Cardiac septum (tissue), 1 donor: ENCODE results near the gene TPRN. TPM values are rescaled to one million over a fixed set of nuclear protein-coding genes. Genes with fewer than 3 reads are reported as not detected.

ENCODE experiments used
- DNase-seq: peaks from one replicate; pipeline ENCODE4 v3.0.0-alpha.2; 2020; ENCODE audit warnings: low spot score
- intact Hi-C: fragments of 100-400 bp; cut with DNase I; formaldehyde crosslinking; loops from one replicate; pipeline ENCODE4 v1.14.0; 2022
- microRNA-seq: library from miRNA; unstranded; fragments of <30 nt; microRNA quantifications from one replicate; pipeline ENCODE4 v1.2.0, GENCODE V29; 2020
- total RNA-seq: library from RNA; stranded (reverse); fragmentation: NEBNext Ultra II Directional; extraction: Animal tissue kit (Norgen Biotek cat#: 25700); gene quantifications from one replicate; pipeline ENCODE4 v1.2.1, GENCODE V29; 2021
- donor health status: DM: no; HTN: no; CAD: no.

Gene TPRN
- total RNA-seq, 1 donor from 2014 or later = 13.5 TPM

DNA sequence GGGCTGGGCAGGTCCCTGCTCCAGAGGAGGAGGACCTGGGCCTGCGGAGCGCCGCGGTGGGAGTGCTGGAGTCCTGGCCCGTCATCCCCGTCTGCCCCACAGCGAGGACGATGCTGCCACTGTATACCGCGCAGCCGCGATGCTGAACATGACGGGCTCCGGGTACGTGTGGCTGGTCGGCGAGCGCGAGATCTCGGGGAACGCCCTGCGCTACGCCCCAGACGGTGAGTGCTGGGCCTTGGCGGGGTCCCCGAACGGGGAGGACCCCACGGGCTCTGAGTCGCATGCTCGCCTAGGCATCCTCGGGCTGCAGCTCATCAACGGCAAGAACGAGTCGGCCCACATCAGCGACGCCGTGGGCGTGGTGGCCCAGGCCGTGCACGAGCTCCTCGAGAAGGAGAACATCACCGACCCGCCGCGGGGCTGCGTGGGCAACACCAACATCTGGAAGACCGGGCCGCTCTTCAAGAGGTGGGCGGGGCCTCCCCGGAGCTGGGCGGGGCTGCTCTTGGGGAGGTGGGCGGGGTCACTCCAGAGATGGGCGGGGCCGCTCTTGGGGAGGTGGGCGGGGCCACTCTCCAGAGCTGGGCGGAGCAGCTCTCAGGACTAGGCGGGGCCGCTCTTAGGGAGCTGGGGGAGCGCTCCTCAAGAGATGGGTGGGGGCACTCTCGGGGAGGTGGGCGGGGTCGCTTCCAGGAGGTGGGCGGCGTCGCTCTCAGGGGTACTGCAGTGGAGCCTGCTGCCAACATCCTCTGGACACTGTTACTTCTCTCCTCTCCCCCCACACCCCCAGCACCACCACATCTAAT, 43.8 kb downstream of the TPRN start:
- intact Hi-C loops = no loop called here
- no peak for DNase-seq

DNA sequence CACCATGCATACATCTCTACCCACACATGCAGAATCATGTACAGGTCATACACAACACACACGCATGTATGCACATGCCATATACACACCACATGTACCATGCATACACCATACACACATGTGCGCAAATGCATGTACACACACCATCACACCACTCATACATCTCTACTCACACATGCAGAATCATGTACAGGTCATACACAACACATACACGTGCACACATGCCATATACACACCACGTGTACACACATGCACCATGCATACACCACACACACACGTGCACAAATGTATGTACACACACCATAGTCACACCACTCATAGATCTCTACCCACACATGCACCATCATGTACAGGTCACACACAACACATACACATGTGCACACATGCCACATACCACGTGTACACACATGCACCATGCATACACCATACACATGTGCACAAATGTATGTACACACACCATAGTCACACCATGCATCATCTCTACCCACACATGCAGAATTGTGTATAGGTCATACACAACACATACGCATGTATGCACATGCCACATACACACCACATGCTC, 47.6 kb downstream of the TPRN start:
- intact Hi-C loops = no loop called here
- no peak for DNase-seq

DNA sequence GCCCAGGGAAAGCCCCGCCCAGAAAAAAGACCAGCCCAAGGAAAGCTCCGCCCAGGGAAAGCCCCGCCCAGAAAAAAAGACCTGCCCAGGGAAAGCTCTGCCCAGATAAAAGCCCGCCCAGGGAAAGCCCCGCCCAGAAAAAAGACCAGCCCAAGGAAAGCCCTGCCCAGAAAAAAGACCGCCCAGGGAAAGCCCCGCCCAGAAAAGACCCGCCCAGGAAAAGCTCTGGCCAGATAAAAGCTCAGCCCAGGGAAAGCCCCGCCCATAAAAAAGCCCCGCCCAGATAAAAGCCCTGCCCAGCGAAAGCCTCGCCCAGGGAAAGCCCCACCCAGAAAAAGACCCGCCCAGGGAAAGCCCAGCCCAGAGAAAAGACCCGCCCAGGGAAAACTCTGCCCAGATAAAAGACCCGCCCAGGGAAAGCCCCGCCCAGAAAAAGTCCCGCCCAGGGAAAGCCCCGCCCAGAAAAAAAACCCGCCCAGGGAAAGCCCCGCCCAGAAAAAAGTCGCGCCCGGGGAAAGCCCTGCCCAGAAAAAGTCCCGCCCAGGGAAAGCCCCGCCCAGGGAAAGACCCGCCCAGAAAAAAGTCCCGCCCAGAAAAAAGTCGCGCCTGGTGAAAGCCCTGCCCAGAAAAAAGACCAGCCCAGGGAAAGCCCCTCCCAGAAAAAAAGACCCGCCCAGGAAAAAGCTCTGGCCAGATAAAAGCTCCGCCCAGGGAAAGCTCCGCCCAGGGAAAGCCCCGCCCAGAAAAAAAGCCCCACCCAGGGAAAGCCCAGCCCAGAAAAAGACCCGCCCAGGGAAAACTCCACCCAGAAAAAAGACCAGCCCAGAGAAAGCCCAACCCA, 49.7 kb downstream of the TPRN start:
- no peak for DNase-seq
- intact Hi-C loops = no loop called here

DNA sequence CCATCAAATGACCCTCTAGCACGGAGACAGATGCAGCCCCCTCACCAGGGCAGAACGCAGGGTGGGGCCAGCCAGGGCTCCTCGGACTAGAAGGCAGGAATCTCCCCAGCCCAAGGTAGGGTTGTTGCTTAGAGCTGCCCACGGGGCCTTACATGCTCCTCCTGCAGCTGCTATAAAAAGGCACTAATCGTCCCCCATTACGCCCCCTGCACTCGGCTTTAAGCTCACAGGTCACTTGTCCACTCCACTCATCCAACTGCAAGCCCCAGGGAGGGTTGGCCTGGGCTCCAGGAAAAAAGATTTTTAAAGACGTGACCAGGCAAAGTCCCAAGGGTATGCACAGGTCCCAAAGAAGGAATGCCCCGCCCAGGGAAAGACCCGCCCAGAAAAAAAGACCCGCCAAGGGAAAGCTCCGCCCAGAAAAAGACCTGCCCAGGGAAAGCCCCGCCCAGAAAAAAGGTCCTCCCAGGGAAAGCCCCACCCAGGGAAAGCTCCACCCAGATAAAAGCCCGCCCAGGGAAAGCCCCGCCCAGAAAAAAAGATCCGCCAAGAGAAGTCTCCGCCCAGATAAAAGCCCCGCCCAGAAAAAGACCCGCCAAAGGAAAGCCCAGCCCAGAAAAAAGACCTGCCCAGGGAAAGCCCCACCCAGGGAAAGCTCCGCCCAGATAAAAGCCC, 50.5 kb downstream of the TPRN start:
- DNase-seq = no peak
- intact Hi-C loops = no loop called here

DNA sequence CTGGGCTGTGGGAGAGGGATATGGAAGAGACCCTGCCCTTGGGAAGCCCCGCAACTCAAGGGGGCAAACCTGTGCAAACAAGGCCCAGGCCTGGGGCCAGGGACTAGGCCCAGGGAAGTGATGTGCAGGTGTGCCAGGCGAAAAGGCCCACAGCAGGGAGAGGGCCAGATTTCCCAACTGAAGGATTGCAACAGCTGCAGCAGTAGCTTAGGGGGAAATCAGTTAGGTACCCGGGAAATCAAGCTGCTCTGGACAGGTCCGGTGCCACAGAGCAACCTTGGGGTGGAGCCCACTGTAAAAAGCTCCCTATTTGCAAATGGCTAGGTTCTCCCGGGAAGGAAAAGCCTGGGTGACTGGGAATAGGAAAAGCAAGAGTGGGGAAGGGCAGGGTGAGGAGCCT, 51.2 kb downstream of the TPRN start:
- intact Hi-C loops = no loop called here
- DNase-seq = no peak

DNA sequence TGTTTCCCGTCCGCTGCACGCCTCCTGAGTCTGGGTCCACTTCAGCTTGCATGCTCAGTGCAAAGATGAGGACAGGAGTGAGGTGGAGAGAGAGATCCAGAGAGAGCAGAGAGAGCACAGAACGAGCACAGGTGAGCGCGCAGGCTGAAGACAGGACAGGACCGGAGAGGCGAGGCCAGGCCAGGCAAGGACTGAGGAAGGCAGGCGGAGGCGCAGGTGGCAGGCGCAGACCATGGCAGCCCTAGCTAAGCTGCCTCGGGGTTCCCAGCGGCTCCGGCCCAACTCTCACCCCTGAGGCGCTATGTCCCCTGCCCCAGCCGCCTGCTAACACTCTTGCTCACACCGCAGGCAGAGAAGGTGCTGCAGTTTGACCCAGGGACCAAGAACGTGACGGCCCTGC, 51.9 kb downstream of the TPRN start:
- intact Hi-C loops = no loop called here
- no peak for DNase-seq

DNA sequence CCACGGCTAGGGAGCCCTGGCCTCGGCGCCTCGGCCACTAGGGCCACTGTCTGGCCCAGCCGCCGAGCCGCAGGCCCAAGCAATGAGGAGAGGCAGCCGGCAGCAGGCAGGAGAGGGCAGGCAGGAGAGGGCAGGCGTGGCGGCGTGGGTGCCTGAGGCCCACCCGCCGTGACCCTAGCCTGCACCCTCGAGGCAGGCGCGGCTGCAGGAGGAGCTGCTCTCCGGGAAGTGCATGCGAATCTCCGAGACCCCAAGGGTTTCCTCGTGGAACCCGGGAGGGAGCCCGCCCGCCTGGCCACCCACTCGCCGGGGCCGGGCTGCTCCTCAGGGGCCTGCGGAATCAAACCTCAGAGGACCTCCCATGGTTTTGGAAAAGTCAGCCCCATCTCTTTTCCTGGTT, 52.3 kb downstream of the TPRN start:
- intact Hi-C loops = no loop called here
- DNase-seq = no peak

DNA sequence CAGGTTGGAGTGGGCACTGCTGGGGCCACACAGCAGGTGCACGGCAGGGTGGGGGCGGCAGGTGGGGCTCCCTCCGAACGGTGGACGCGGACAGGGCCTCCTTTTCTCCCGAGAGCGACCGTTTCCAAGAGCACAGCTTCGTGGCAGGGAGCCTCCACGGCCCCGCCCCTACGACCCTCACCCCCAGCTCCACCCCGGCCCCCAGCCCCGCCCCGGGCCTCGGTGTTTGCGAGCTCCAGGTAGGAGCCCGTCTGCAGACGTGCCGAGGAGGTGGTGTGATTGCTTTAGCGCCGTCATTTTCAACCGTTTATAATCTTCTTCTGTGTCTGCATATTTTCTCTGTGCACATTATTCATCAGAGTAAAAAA, 52.8 kb downstream of the TPRN start:
- intact Hi-C loops = no loop called here
- no peak for DNase-seq

DNA sequence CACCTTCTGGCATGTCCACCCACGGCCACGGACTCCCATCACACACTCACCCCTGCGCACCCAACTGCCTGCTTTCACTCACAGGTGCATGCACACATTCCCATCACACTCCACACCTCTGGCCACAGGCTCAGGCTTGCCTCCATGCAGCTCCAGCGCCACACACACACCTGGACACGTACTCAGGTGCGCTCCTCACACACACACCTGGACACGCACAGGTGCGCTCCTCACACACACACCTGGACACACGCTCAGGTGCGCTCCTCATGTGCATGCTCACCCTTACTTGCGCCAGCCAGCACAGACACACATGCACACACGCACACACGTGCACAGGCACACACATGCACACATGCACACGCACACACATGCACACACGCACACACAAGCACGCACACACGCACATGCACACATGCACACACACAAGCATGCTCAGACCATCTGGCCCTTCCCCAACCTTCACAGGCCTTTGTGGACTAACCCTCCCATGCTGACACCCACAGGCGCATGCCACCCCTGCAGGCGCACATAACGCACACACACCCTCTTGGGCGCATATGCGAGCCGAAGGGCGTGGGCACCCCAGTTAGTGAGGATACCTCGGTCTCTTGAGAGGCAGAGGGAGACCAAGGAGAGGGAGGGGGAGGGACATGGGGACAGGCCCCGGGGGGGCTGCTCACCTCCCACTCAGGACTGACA, 53.3 kb downstream of the TPRN start:
- intact Hi-C loops = no loop called here
- no peak for DNase-seq

DNA sequence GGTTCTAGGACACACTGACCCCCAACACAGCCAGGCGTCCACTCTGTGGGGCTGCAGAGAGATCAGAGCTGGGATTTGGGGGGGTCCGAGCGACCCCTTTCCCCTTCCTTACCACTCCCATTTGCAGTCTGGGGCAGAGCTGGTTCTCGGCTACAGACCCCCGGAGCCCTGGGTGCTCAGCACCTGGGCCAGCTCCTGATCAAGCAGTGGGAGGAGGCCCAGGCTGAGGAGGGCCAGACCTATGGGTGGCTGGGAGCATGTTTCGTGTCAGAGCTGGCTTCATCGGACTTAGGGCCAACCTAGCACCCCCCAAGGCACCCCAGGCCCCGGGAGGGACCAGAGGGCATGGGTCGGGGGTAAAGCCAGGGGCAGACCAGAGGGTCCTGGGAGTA, 54.0 kb downstream of the TPRN start:
- DNase-seq = no peak
- intact Hi-C loops = no loop called here

DNA sequence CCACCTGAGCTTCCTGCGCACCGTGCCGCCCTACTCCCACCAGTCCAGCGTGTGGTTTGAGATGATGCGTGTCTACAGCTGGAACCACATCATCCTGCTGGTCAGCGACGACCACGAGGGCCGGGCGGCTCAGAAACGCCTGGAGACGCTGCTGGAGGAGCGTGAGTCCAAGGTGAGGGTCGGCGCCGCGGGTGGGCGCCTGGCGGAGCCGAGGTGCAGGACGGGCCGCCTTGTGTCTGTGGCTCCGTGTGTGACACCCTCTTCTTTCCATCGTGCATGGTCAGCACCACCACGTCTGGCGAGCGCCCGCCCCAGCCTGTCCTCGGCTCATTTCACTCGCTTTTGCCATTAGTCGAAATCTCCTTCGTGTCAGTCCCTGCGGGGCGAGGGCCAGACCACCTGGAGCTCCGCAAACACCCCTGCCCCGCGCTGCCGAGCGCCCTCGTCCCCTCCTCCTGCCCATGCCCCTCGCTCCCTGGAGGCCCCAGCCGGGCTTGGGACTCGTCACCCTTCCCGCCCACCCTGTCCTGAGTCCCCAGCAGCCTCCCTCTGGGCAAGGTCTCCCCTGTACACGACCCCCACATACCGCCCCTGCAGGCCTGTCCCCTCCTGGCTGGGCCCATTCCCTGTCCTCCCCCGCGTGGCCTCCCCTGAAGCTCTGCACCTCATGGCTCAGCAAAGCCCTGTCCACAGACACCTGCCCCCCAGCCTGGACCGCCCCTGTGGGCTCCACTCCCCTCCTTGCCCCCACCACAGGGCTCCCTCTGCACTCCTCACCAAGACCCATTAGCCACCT, 54.6 kb downstream of the TPRN start:
- intact Hi-C loops = no loop called here
- no peak for DNase-seq

DNA sequence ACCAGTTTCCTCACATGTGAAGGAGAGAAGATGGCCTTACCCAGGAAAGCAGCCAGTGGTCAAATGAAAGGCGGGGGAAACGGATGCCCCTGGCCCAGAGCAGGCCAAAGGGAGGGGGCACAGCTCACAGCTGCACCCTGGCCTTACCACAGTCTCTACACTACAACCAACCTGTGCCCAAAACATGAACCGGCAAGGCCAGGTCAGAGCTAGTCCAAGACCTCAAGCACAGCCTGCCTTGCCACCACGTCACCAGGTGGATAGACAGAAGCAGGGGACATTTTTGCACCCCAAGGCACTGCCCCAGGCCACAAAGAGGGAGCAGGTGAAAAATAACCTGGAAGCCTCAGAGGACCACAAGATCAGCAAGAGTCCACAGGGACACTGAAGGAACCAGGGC, 57.1 kb downstream of the TPRN start:
- intact Hi-C loops = no loop called here
- no peak for DNase-seq

DNA sequence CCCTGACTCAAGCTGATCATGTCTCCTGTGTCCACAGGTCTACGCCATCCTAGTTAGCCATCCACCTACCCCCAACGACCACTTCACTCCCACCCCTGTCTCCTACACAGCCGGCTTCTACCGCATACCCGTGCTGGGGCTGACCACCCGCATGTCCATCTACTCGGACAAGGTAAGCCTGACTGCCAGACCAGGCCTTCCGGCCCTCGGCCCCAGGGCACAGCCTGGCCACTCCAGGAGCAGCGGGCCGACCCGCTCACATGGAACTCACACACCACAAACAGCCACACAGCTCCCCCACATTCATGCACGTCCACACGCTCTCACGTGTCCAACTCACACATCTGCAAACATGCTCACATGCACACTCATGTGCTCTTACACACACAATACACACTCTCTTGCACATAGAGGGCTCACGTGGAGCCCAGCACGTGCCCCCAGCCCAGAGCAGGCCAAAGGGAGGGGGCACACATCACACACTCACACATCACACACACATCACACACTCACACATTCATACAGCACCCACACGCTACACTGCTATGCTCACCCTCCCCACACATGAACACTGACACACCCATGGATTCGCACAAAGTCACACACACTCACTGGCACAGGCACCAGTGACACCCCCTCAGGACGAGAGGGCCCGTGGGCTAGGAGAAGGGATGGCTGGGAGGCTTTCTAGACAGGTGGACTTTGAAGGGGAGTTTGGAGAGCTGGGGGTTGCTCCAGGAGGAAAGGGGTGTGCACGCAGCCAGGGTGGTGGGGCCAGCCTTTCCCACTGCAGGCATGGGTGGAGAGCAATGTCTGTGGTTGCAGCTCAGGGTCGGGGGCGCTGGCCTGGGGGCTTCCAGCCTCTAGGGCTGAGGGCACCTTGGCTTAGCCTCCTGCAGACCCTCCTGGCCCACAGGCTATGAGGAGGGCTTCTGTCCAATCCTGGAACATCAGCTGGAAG, 58.3 kb downstream of the TPRN start:
- DNase-seq = no peak
- intact Hi-C loops = no loop called here

Small RNAs within 50 kb of the gene (microRNA-seq; reads per million reads assigned to microRNA genes)
- gene MIR3621 = not detected

Other genes starting within 250 kb of the TPRN start
- gene LCN12, start 248.5 kb downstream of the TPRN start, total RNA-seq = 20.7 TPM
- gene PTGDS, start 223.2 kb downstream of the TPRN start, total RNA-seq = 1,323 TPM
- gene LCNL1, start 217.7 kb downstream of the TPRN start, total RNA-seq = 5.9 TPM
- gene PAXX, start 208.3 kb downstream of the TPRN start, total RNA-seq = 26.0 TPM
- 12.9 TPM for gene CLIC3, start 204.2 kb downstream of the TPRN start, total RNA-seq
- gene ABCA2, start 172.5 kb downstream of the TPRN start, total RNA-seq = 41.5 TPM
- 0.22 TPM for gene FUT7, start 168.7 kb downstream of the TPRN start, total RNA-seq
- gene NPDC1, start 154.6 kb downstream of the TPRN start, total RNA-seq = 96.4 TPM
- gene ENTPD2, start 146.7 kb downstream of the TPRN start, total RNA-seq = 0.92 TPM
- 0.11 TPM for gene SAPCD2, start 130.2 kb downstream of the TPRN start, total RNA-seq
- gene UAP1L1, start 123.2 kb downstream of the TPRN start, total RNA-seq = 6.5 TPM
- 27.2 TPM for gene MAN1B1, start 113.8 kb downstream of the TPRN start, total RNA-seq
- gene DPP7, start 86.0 kb downstream of the TPRN start, total RNA-seq = 150 TPM
- not detected for gene GRIN1, start 61.6 kb downstream of the TPRN start, total RNA-seq
- not detected for gene LRRC26, start 30.7 kb downstream of the TPRN start, total RNA-seq
- gene TMEM210, start 28.7 kb downstream of the TPRN start, total RNA-seq = not detected
- 32.5 TPM for gene ANAPC2, start 12.2 kb downstream of the TPRN start, total RNA-seq
- 59.5 TPM for gene SSNA1, start 12.1 kb downstream of the TPRN start, total RNA-seq
- gene TMEM203, start 4.9 kb upstream of the TPRN start, total RNA-seq = 40.6 TPM
- 8.0 TPM for gene NDOR1, start 5.0 kb upstream of the TPRN start, total RNA-seq
- gene RNF208, start 21.5 kb upstream of the TPRN start, total RNA-seq = 22.2 TPM
- not detected for gene CYSRT1, start 24.4 kb upstream of the TPRN start, total RNA-seq
- not detected for gene RNF224, start 26.8 kb upstream of the TPRN start, total RNA-seq
- not detected for gene SLC34A3, start 30.2 kb upstream of the TPRN start, total RNA-seq
- gene TUBB4B, start 40.5 kb upstream of the TPRN start, total RNA-seq = 304 TPM
- gene STPG3, start 50.5 kb upstream of the TPRN start, total RNA-seq = not detected
- 37.2 TPM for gene NELFB, start 54.6 kb upstream of the TPRN start, total RNA-seq
- gene TOR4A, start 77.0 kb upstream of the TPRN start, total RNA-seq = 13.9 TPM
- 11.7 TPM for gene NRARP, start 101.5 kb upstream of the TPRN start, total RNA-seq
- gene EXD3, start 222.4 kb upstream of the TPRN start, total RNA-seq = 11.3 TPM
- gene NOXA1, start 222.7 kb upstream of the TPRN start, total RNA-seq = 3.3 TPM
- gene ENTPD8, start 240.6 kb upstream of the TPRN start, total RNA-seq = not detected